NCI-H2107 (cell line): ENCODE data around the gene ACR.

Experiments
- DNase-seq: peaks from one replicate; lab custom pipeline; 2025; lab: John Stamatoyannopoulos, UW

ACR gene

DNA sequence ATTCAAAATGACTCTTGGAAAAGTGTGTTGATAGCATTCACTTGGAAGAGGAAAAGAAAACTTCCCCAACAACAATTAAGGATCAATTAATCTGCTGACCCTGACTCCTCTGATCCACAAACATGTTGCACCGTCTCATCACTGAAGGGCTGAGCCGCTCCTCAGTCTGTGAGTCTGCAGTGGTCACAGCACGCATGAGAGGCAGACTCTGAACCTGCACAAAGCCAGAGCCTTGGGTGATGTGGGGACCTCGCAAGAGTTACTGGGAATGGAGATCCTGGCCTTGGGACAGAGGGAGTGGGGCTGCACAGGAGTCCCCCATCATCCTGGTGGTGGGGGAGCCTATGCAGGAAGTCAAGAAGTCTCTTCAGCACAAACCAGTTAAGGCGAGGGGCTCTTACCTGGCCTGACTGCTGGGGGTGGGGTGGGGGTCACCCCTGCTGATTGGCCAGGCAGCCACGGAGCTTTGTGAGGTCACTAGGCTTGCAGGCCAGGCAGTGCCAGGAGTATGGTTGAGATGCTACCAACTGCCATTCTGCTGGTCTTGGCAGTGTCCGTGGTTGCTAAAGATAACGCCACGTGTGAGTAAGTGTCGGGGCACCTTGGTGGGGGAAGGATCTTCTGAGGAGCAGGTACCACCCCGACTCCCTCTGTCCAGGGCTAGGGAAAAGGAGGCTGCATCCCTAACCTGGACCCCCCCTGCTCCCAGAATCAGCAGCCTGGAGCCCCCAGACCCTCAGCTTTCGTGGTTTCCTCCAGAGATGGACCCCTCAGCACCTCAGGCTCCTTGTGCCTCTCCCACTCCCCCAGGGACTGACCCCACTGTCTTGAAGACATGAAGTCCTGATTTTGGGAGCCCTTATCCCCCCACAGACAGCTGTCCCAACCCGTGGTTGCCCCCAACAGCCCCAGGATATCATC is at the start of gene ACR:
Gene ACR (plus strand): TSS at position 477 of the 921 bp plus-strand sequence. CDS start 32 bp downstream, at position 509.
- DNase-seq = no peak

DNA sequence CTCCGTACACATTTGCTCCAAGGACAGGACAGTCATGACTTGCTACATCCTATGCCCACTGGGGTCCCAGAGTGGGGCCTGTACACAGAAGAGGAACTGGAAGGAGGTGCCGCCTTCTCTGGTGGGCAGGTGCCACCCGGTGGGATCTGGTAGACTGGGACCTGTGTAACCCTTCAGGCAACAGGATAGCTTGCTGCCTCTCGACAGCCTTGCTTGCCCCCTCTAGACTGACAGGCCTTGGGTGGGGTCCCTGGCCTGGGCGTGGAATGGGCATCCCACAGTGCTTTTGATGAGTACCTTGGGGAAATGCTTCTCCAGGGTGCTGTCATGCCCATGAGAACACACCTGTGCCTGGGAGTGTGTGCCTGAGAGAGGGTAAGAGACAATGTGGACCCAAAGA is 49.6 kb upstream of the ACR start:
- DNase-seq = no peak

GRCh38 chr22:50691521-50691920 is 46.5 kb upstream of the ACR start:
- no peak for DNase-seq

DNA sequence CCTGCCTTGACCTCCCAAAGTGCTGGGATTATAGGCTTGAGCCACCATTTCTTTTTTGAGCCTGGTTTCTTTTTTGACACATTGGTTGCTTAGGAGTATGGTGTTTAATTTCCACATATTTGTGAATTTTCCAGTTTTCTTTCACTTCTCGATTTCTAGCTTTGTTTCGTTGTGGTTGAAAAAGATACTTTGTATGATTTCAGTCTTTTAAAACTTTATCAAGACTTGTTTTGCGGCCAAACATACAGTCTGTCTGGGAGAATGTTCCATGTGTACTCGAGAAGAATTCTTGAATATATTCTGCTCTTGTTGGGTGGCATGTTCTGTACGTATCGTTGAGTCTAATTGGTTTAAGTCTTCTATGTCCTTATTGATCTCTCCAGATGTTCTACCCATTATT is 44.5 kb upstream of the ACR start:
- no peak for DNase-seq

GRCh38 chr22:50694099-50694605 is 43.9 kb upstream of the ACR start:
- no peak for DNase-seq

- no peak for DNase-seq
Observed at GRCh38 chr22:50694766-50695420, 43.1 kb upstream of the ACR start.

GRCh38 chr22:50695421-50696250 is 42.4 kb upstream of the ACR start:
- DNase-seq = no peak

GRCh38 chr22:50696251-50696798 is 41.7 kb upstream of the ACR start:
- no peak for DNase-seq

DNA sequence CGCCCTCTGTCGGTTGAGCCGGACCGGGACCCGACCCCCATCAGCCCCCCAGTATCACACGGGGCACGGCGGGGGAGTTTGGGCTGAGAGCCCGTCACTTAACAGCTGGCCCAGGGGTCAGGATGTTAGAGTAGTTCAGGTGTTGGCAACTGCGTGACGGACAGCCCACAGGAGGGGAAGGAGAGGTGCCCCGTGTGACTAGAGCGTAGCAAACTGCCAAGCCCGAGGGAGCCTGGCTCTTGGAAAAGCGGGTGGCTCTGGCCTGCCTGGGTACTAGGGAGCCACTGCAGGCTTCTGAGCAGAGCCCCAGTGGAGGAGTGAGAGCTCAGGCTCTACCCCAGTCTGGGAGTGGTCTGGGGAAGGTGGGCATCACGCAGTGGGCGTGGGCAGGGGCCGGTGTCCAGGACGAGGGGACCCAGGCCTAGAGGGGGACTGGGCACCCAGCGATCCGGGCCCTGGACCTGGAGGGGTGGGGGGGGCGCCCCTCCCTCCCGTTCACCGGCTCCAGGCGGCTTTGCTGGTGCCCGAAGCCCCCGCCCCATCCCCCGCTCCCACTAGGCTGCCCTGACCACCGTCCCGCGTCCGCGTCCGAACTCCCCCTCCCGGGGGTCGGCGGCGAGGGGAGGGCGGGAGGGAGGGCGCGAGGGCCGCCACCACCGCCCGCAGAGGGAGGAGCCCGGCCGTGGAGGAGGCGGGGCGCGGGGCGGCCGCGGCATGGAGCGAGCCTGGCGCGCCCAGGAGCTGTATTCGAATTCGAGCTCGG is 41.0 kb upstream of the ACR start:
- no peak for DNase-seq

GRCh38 chr22:50697667-50698506 is 40.1 kb upstream of the ACR start:
- DNase-seq = no peak

- DNase-seq = no peak
Observed at GRCh38 chr22:50698546-50698945, 39.5 kb upstream of the ACR start.

GRCh38 chr22:50699001-50699755 is 38.8 kb upstream of the ACR start:
- DNase-seq = no peak

- no peak for DNase-seq
Observed at GRCh38 chr22:50699756-50700386, 38.1 kb upstream of the ACR start.

GRCh38 chr22:50700387-50701075 is 37.5 kb upstream of the ACR start:
- DNase-seq = no peak

DNA sequence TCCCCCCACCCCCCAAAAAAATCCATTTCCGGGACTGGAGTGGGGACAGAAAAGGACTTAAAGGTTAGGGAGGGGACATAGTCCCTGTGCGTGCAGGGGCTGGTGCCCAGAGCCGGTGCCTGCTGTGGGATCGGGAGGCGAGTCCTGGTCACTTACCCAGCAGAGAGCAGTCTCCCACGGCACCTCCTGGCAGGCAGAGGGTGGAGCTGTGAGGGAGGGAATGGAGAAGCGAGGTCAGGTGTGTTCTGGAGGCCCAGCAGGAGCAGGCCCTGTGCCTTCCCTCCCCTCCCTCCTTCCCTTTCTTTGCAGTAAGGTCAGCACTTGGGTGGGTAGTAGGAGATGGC is 37.0 kb upstream of the ACR start:
- DNase-seq = no peak

DNA sequence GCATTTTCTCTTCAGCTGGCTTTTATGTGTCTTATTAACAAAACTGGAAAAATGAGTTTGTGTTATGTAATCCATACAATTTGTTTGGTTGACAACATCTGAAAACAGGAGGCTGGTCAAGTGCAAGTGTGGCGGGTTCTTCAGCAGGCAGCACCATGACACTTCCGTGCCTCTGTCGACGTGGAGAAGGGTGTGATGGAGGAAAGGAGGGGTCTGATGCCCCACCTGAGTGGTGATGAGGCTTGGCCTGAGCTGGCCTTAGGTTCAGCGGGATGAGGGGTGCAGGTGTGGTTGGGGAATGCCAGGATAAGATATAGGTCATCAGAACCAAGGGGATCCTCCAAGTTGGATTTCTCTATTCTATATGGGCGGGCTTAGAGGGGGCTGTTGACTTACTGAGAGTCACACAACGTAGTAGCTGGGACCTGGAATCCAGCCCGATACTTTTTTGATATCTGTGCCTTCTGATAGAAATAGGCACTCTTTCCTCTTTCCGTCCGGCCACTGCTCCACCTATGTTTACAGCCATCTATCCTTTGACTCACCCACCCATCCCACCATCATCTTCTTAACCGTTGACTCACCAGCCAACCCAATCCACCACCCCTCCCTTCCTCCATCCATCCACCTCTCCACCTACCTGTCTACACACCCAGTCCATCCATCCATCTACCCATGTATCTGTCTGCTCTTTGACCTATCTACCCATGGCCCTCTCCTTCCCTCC is 36.4 kb upstream of the ACR start:
- DNase-seq = no peak

DNA sequence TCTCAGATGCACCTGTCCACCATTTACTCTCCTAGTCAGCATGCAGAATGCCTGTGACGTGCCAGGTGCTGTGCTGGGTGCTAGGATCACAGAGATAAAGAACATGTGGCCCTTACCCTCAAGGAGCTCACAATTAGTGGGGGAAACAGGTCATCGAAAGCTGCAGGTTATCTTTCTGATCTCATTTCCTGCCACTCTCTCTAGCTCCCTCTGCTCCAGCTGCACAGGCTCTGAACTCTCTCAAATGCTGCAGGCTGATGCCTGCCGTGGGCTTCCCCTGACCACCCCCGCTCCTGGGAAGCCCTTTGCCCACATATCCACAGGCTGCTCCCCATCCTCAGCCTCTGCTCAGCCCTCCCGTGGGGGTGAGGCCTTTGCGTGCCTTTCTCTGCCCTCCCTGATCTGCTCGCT is 35.7 kb upstream of the ACR start:
- no peak for DNase-seq
